ENCODE data around the gene LENG1. TPM values are rescaled to one million over a fixed set of nuclear protein-coding genes. Genes with fewer than 3 reads are reported as not detected.

LENG1 gene
- polyA plus RNA-seq, 1 donor from 2014 or later, result 17.0 TPM

DNA sequence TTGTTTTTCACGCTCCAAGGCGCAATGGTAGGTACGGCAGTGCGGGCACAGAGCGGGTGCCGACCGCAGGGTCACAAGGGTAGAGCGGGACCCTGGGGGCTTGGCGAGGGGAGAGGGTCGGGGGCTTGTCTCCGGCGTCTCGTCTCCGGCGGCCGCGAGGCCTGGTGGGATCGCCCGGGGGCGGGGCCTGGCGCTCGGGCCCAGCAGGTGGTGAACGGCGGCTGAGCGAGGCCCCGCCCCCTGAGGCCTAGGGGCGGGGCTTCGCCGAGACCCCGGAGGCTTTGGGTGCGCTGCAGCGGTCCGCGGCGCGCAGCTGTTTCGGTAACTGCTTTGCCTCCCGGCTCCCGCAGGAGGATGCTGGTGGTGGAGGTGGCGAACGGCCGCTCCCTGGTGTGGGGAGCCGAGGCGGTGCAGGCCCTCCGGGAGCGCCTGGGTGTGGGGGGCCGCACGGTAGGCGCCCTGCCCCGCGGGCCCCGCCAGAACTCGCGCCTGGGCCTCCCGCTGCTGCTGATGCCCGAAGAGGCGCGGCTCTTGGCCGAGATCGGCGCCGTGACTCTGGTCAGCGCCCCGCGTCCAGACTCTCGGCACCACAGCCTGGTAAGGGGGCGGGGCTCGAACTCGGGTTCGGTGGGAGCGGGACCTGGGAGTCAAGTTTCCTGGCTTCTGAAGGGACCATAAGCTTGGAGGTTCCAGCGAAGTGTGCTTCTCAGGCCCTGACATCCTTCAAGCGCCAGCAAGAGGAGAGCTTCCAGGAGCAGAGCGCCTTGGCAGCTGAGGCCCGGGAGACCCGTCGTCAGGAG, 31.7 kb upstream of the LENG1 start, which contains the start of gene TSEN34:
TSS of gene TSEN34 (plus strand) at position 298 of the 800 bp plus-strand sequence. CDS start at position 355, 57 bp downstream.
- peak; percentile 67 for TF ChIP-seq MXI1 (conservative IDR thresholded peaks at IDR 0.05; ENCODE audit: poor library complexity, severe bottlenecking)
- no peak for TF ChIP-seq EZH2 (IDR thresholded peaks at IDR 0.05; ENCODE audit: borderline replicate concordance, insufficient read depth, low read length, poor library complexity, severe bottlenecking)
- TF ChIP-seq REST (IDR thresholded peaks at IDR 0.05; ENCODE audit: borderline replicate concordance), result peak; percentile 80
- peak; percentile 35 for TF ChIP-seq RAD21 (conservative IDR thresholded peaks at IDR 0.05)
- TF ChIP-seq POLR2AphosphoS5 (IDR thresholded peaks at IDR 0.05), result peak; percentile 53
- peak; percentile 48 for TF ChIP-seq SMC3 (conservative IDR thresholded peaks at IDR 0.05; ENCODE audit: poor library complexity)
- TF ChIP-seq EP300 (conservative IDR thresholded peaks at IDR 0.05; ENCODE audit: poor library complexity, severe bottlenecking), result peak; percentile 35
- TF ChIP-seq, protein P1, sequence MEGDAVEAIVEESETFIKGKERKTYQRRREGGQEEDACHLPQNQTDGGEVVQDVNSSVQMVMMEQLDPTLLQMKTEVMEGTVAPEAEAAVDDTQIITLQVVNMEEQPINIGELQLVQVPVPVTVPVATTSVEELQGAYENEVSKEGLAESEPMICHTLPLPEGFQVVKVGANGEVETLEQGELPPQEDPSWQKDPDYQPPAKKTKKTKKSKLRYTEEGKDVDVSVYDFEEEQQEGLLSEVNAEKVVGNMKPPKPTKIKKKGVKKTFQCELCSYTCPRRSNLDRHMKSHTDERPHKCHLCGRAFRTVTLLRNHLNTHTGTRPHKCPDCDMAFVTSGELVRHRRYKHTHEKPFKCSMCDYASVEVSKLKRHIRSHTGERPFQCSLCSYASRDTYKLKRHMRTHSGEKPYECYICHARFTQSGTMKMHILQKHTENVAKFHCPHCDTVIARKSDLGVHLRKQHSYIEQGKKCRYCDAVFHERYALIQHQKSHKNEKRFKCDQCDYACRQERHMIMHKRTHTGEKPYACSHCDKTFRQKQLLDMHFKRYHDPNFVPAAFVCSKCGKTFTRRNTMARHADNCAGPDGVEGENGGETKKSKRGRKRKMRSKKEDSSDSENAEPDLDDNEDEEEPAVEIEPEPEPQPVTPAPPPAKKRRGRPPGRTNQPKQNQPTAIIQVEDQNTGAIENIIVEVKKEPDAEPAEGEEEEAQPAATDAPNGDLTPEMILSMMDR (IDR thresholded peaks at IDR 0.05; ENCODE audit: poor library complexity, severe bottlenecking), result peak; percentile 33
- TF ChIP-seq TAF1 (IDR thresholded peaks at IDR 0.05; ENCODE audit: low read depth), result peak; percentile 32
- H3K4me2 ChIP-seq (ENCODE audit: low read length), result peak within 1 kb of the TSS; percentile 95
- peak within 1 kb of the TSS; percentile 92 for H3K9ac ChIP-seq (ENCODE audit: low read length)
- no peaks in the 10 kb centered on the region for H4K20me1 ChIP-seq (ENCODE audit: insufficient read depth)
- H3K79me2 ChIP-seq (replicated peaks; ENCODE audit: insufficient read depth, low read length), result peaks cover 18% of the 10 kb centered on the region
- peak within 1 kb of the TSS; percentile 95 for H3K27ac ChIP-seq (ENCODE audit: low read length)
- H3K4me3 ChIP-seq (ENCODE audit: low read length), result peak within 1 kb of the TSS; percentile 99
- H3K9me2 ChIP-seq (ENCODE audit: insufficient read depth, low read length), result no peaks in the 10 kb centered on the region
- H3F3A ChIP-seq (ENCODE audit: insufficient read depth, low read length, poor library complexity, severe bottlenecking), result no peaks in the 10 kb centered on the region
- H2AFZ ChIP-seq (ENCODE audit: low read depth, low read length), result peak within 1 kb of the TSS; percentile 95
- no peaks in the 10 kb centered on the region for H3K27me3 ChIP-seq (ENCODE audit: insufficient read depth, low read depth, low read length)
- no peaks in the 10 kb centered on the region for H3K9me3 ChIP-seq (ENCODE audit: low read length)
- H3K36me3 ChIP-seq (ENCODE audit: insufficient read depth, low read length), result no peaks in the 10 kb centered on the region

- Histone ChIP-seq H3K27ac (ENCODE audit: low read length) (peak overlapping the region; percentile 95), H3K9ac (ENCODE audit: low read length) (peak overlapping the region; percentile 92), H2AFZ (ENCODE audit: low read depth, low read length) (peak overlapping the region; percentile 95), H3K79me2 (replicated peaks; ENCODE audit: insufficient read depth, low read length) (peaks cover 18% of the 10 kb centered on the region), H3K36me3 (ENCODE audit: insufficient read depth, low read length) (no peaks in the 10 kb centered on the region), H3K4me2 (ENCODE audit: low read length) (no peak overlapping the region), H3K9me2 (ENCODE audit: insufficient read depth, low read length) (no peaks in the 10 kb centered on the region), H3F3A (ENCODE audit: insufficient read depth, low read length, poor library complexity, severe bottlenecking) (no peaks in the 10 kb centered on the region), H3K9me3 (ENCODE audit: low read length) (no peaks in the 10 kb centered on the region), H3K4me3 (ENCODE audit: low read length) (peak overlapping the region; percentile 99), H4K20me1 (ENCODE audit: insufficient read depth) (no peaks in the 10 kb centered on the region), H3K27me3 (ENCODE audit: insufficient read depth, low read depth, low read length) (no peaks in the 10 kb centered on the region)
- TF ChIP-seq MXI1 (conservative IDR thresholded peaks at IDR 0.05; ENCODE audit: poor library complexity, severe bottlenecking), result peak; percentile 2
- no peak for TF ChIP-seq REST (IDR thresholded peaks at IDR 0.05; ENCODE audit: borderline replicate concordance)
Observed at GRCh38 chr19:54190503-54191010, 31.0 kb upstream of the LENG1 start.

Data from neural cell (in vitro differentiated cells).